ENCODE measurements around the gene THRAP3.

Gene THRAP3

GRCh38 chr1:36177589-36178431 lies 46.4 kb upstream of the THRAP3 start:
- no peak overlapping the region for H4K91ac ChIP-seq (ENCODE audit: low read depth, low read length)
- no peak overlapping the region for H3K9ac ChIP-seq (ENCODE audit: low read length)
- no peak overlapping the region for H2BK12ac ChIP-seq (ENCODE audit: low read length)
- H2AFZ ChIP-seq (ENCODE audit: insufficient read depth, low read length, poor library complexity) = no peak overlapping the region
- no peak overlapping the region for H4K12ac ChIP-seq (ENCODE audit: low read depth, low read length)
- no peak overlapping the region for H4K8ac ChIP-seq (ENCODE audit: low read depth, low read length)
- no peak overlapping the region for H3K27ac ChIP-seq (ENCODE audit: low read depth, low read length)
- no peak overlapping the region for H2BK5ac ChIP-seq (ENCODE audit: low read depth, low read length, poor library complexity)
- no peak overlapping the region for H3K4me2 ChIP-seq (ENCODE audit: low read length)
- H2AK5ac ChIP-seq (ENCODE audit: low read length) = no peak overlapping the region
- no peak overlapping the region for H3K4ac ChIP-seq (ENCODE audit: low read depth, low read length)
- no peak overlapping the region for H3K14ac ChIP-seq (ENCODE audit: low read length)
- H3K27me3 ChIP-seq (ENCODE audit: insufficient read depth, low read length) = no peaks in the 10 kb centered on the region
- H3K23ac ChIP-seq (ENCODE audit: low read length) = no peak overlapping the region
- no peaks in the 10 kb centered on the region for H3K79me2 ChIP-seq (ENCODE audit: control insufficient read depth, insufficient read depth, low read length, poor library complexity)
- no peak overlapping the region for H3K4me3 ChIP-seq (ENCODE audit: low read depth, low read length)
- H2BK120ac ChIP-seq (ENCODE audit: insufficient read depth, low read length, poor library complexity) = no peak overlapping the region
- DNase-seq = no peak
- H3K79me1 ChIP-seq (ENCODE audit: low read length) = no peaks in the 10 kb centered on the region
- peaks cover 4 to 6% of the 10 kb centered on the region in 2 experiments for H3K4me1 ChIP-seq (ENCODE audit: control insufficient read depth in 1 of 2, insufficient read depth in 2 of 2, low read length in 2 of 2)
- no peak overlapping the region for H3K18ac ChIP-seq (ENCODE audit: low read length)
- H3K36me3 ChIP-seq (ENCODE audit: control insufficient read depth in 1 of 2, insufficient read depth in 2 of 2, low read length in 2 of 2) = peaks cover 83 to 88% of the 10 kb centered on the region in 2 experiments
- no CpG with 5 or more reads among the region's 33 CpGs for WGBS (ENCODE audit: extremely low coverage, insufficient coverage, insufficient read length)
- H3K9me3 ChIP-seq (ENCODE audit: insufficient read depth, low read depth, low read length) = no peaks in the 10 kb centered on the region

- no CpG with 5 or more reads among the region's 62 CpGs for WGBS (ENCODE audit: extremely low coverage, insufficient coverage, insufficient read length)
- Histone ChIP-seq H3K14ac (ENCODE audit: low read length) (no peak overlapping the region), H2BK12ac (ENCODE audit: low read length) (no peak overlapping the region), H4K8ac (ENCODE audit: low read depth, low read length) (no peak overlapping the region), H3K79me1 (ENCODE audit: low read length) (no peaks in the 10 kb centered on the region), H2AFZ (ENCODE audit: insufficient read depth, low read length, poor library complexity) (no peak overlapping the region), H3K9ac (ENCODE audit: low read length) (no peak overlapping the region), H3K79me2 (ENCODE audit: control insufficient read depth, insufficient read depth, low read length, poor library complexity) (no peaks in the 10 kb centered on the region), H4K91ac (ENCODE audit: low read depth, low read length) (no peak overlapping the region), H3K9me3 (ENCODE audit: insufficient read depth, low read depth, low read length) (no peaks in the 10 kb centered on the region), H3K4me1 (ENCODE audit: control insufficient read depth in 1 of 2, insufficient read depth in 2 of 2, low read length in 2 of 2) (peaks cover 4 to 6% of the 10 kb centered on the region in 2 experiments), H3K36me3 (ENCODE audit: control insufficient read depth in 1 of 2, insufficient read depth in 2 of 2, low read length in 2 of 2) (peaks cover 78 to 80% of the 10 kb centered on the region in 2 experiments), H3K4me2 (ENCODE audit: low read length) (no peak overlapping the region), H2BK5ac (ENCODE audit: low read depth, low read length, poor library complexity) (no peak overlapping the region), H3K18ac (ENCODE audit: low read length) (no peak overlapping the region), H3K23ac (ENCODE audit: low read length) (no peak overlapping the region), H3K27ac (ENCODE audit: low read depth, low read length) (no peak overlapping the region), H4K12ac (ENCODE audit: low read depth, low read length) (no peak overlapping the region), H3K27me3 (ENCODE audit: insufficient read depth, low read length) (no peaks in the 10 kb centered on the region), H2BK120ac (ENCODE audit: insufficient read depth, low read length, poor library complexity) (no peak overlapping the region), H2AK5ac (ENCODE audit: low read length) (no peak overlapping the region), H3K4ac (ENCODE audit: low read depth, low read length) (no peak overlapping the region), H3K4me3 (ENCODE audit: low read depth, low read length) (no peak overlapping the region)
- peak; percentile 33 to 56 for DNase-seq
These were observed 45.6 kb upstream of the THRAP3 start for GRCh38 chr1:36178471-36179219.

- Histone ChIP-seq H3K9me3 (ENCODE audit: insufficient read depth, low read depth, low read length) (no peaks in the 10 kb centered on the region), H3K79me2 (ENCODE audit: control insufficient read depth, insufficient read depth, low read length, poor library complexity) (no peaks in the 10 kb centered on the region), H4K12ac (ENCODE audit: low read depth, low read length) (no peak overlapping the region)
These were observed 45.0 kb upstream of the THRAP3 start for GRCh38 chr1:36179220-36179600.

GRCh38 chr1:36182734-36183133 lies 41.5 kb upstream of the THRAP3 start:
- H4K8ac ChIP-seq (ENCODE audit: low read depth, low read length) = no peak overlapping the region
- no peak overlapping the region for H3K9ac ChIP-seq (ENCODE audit: low read length)
- H3K18ac ChIP-seq (ENCODE audit: low read length) = no peak overlapping the region
- no peak overlapping the region for H3K4me3 ChIP-seq (ENCODE audit: low read depth, low read length)
- H3K27me3 ChIP-seq (ENCODE audit: insufficient read depth, low read length) = no peaks in the 10 kb centered on the region
- H2AK5ac ChIP-seq (ENCODE audit: low read length) = no peak overlapping the region
- H3K36me3 ChIP-seq (ENCODE audit: control insufficient read depth in 1 of 2, insufficient read depth in 2 of 2, low read length in 2 of 2) = peaks cover 39 to 41% of the 10 kb centered on the region in 2 experiments
- H3K79me2 ChIP-seq (ENCODE audit: control insufficient read depth, insufficient read depth, low read length, poor library complexity) = no peaks in the 10 kb centered on the region
- no CpG with 5 or more reads among the region's 2 CpGs for WGBS (ENCODE audit: extremely low coverage, insufficient coverage, insufficient read length)
- H3K23ac ChIP-seq (ENCODE audit: low read length) = no peak overlapping the region
- no peak overlapping the region for H2BK12ac ChIP-seq (ENCODE audit: low read length)
- no peak overlapping the region for H2BK120ac ChIP-seq (ENCODE audit: insufficient read depth, low read length, poor library complexity)
- H4K12ac ChIP-seq (ENCODE audit: low read depth, low read length) = no peak overlapping the region
- H3K9me3 ChIP-seq (ENCODE audit: insufficient read depth, low read depth, low read length) = no peaks in the 10 kb centered on the region
- H3K14ac ChIP-seq (ENCODE audit: low read length) = no peak overlapping the region
- peaks cover 4 to 6% of the 10 kb centered on the region in 2 experiments for H3K4me1 ChIP-seq (ENCODE audit: control insufficient read depth in 1 of 2, insufficient read depth in 2 of 2, low read length in 2 of 2)
- no peak overlapping the region for H3K27ac ChIP-seq (ENCODE audit: low read depth, low read length)
- H3K79me1 ChIP-seq (ENCODE audit: low read length) = no peaks in the 10 kb centered on the region
- no peak overlapping the region for H2AFZ ChIP-seq (ENCODE audit: insufficient read depth, low read length, poor library complexity)
- H2BK5ac ChIP-seq (ENCODE audit: low read depth, low read length, poor library complexity) = no peak overlapping the region
- DNase-seq = no peak
- H3K4ac ChIP-seq (ENCODE audit: low read depth, low read length) = no peak overlapping the region
- H3K4me2 ChIP-seq (ENCODE audit: low read length) = no peak overlapping the region
- H4K91ac ChIP-seq (ENCODE audit: low read depth, low read length) = no peak overlapping the region

More at GRCh38 chr1:36179220-36179600, 45.0 kb upstream of the THRAP3 start:
- no peaks in the 10 kb centered on the region for H3K27me3 ChIP-seq (ENCODE audit: insufficient read depth, low read length)
- H2BK12ac ChIP-seq (ENCODE audit: low read length) = no peak overlapping the region
- H2BK120ac ChIP-seq (ENCODE audit: insufficient read depth, low read length, poor library complexity) = no peak overlapping the region
- no peak overlapping the region for H3K4me3 ChIP-seq (ENCODE audit: low read depth, low read length)
- H3K79me1 ChIP-seq (ENCODE audit: low read length) = no peaks in the 10 kb centered on the region
- peak overlapping the region; percentile 9 for H3K18ac ChIP-seq (ENCODE audit: low read length)
- DNase-seq = no peak
- H3K4me2 ChIP-seq (ENCODE audit: low read length) = no peak overlapping the region
- no peak overlapping the region for H3K4ac ChIP-seq (ENCODE audit: low read depth, low read length)
- H3K9ac ChIP-seq (ENCODE audit: low read length) = no peak overlapping the region
- H2BK5ac ChIP-seq (ENCODE audit: low read depth, low read length, poor library complexity) = no peak overlapping the region
- no peak overlapping the region for H3K23ac ChIP-seq (ENCODE audit: low read length)
- peaks cover 73 to 75% of the 10 kb centered on the region in 2 experiments for H3K36me3 ChIP-seq (ENCODE audit: control insufficient read depth in 1 of 2, insufficient read depth in 2 of 2, low read length in 2 of 2)
- WGBS (ENCODE audit: extremely low coverage, insufficient coverage, insufficient read length) = no CpG with 5 or more reads among the region's 19 CpGs
- H3K4me1 ChIP-seq (ENCODE audit: control insufficient read depth in 1 of 2, insufficient read depth in 2 of 2, low read length in 2 of 2) = peaks cover 4 to 6% of the 10 kb centered on the region in 2 experiments
- H3K27ac ChIP-seq (ENCODE audit: low read depth, low read length) = no peak overlapping the region
- no peak overlapping the region for H2AFZ ChIP-seq (ENCODE audit: insufficient read depth, low read length, poor library complexity)
- no peak overlapping the region for H4K91ac ChIP-seq (ENCODE audit: low read depth, low read length)
- peak overlapping the region; percentile 32 for H4K8ac ChIP-seq (ENCODE audit: low read depth, low read length)
- no peak overlapping the region for H3K14ac ChIP-seq (ENCODE audit: low read length)
- no peak overlapping the region for H2AK5ac ChIP-seq (ENCODE audit: low read length)

Measured in trophoblast cell (in vitro differentiated cells and primary cell).